ENCODE measurements around the gene FXYD6.

DNA sequence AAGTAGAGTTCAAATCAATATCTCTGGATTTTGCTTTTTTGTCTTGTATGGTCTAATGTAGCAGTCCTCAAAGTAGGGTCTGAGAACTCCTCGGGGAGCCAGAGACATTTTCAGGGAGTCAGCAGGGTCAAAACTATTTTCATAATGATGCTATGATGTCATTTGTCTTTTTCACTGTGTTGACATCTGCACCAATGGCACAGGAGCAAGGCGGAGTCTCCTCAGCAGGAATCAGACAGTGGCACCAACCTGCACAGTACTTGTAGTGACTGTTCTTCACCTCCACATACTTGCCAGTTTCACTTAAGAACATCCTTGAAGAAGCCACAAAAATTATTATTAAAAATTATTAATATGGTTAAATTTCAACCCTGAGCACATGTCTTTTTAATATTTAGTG lies 14.9 kb upstream of the FXYD6 start:
- TF ChIP-seq, protein P1, sequence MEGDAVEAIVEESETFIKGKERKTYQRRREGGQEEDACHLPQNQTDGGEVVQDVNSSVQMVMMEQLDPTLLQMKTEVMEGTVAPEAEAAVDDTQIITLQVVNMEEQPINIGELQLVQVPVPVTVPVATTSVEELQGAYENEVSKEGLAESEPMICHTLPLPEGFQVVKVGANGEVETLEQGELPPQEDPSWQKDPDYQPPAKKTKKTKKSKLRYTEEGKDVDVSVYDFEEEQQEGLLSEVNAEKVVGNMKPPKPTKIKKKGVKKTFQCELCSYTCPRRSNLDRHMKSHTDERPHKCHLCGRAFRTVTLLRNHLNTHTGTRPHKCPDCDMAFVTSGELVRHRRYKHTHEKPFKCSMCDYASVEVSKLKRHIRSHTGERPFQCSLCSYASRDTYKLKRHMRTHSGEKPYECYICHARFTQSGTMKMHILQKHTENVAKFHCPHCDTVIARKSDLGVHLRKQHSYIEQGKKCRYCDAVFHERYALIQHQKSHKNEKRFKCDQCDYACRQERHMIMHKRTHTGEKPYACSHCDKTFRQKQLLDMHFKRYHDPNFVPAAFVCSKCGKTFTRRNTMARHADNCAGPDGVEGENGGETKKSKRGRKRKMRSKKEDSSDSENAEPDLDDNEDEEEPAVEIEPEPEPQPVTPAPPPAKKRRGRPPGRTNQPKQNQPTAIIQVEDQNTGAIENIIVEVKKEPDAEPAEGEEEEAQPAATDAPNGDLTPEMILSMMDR (IDR thresholded peaks at IDR 0.05) = no peak
- TF ChIP-seq POLR2A (IDR thresholded peaks at IDR 0.05) = no peak

Measured in adrenal gland (tissue), 5 donors.